Ishikawa (cell line): ENCODE data around the gene PEPD.

ENCODE experiments used
- CREB1 ChIP-seq: IDR thresholded peaks from 2 replicates; pipeline ENCODE4 v1.6.1; 2012; ENCODE audit warnings: low read depth
- EP300 ChIP-seq: IDR thresholded peaks from 2 replicates; pipeline ENCODE4 v1.6.1; 2012; ENCODE audit warnings: borderline replicate concordance
- RAD21 ChIP-seq: IDR thresholded peaks from 2 replicates; pipeline ENCODE4 v1.6.1; 2012; ENCODE audit warnings: low read depth
- TCF12 ChIP-seq: IDR thresholded peaks from 2 replicates; pipeline ENCODE4 v1.6.1; 2012; ENCODE audit warnings: low read depth
- TEAD4 ChIP-seq: IDR thresholded peaks from 2 replicates; pipeline ENCODE4 v1.6.1; 2012
- ZBTB7A ChIP-seq: IDR thresholded peaks from 2 replicates; pipeline ENCODE4 v1.6.1; 2012; ENCODE audit warnings: low read depth

DNA sequence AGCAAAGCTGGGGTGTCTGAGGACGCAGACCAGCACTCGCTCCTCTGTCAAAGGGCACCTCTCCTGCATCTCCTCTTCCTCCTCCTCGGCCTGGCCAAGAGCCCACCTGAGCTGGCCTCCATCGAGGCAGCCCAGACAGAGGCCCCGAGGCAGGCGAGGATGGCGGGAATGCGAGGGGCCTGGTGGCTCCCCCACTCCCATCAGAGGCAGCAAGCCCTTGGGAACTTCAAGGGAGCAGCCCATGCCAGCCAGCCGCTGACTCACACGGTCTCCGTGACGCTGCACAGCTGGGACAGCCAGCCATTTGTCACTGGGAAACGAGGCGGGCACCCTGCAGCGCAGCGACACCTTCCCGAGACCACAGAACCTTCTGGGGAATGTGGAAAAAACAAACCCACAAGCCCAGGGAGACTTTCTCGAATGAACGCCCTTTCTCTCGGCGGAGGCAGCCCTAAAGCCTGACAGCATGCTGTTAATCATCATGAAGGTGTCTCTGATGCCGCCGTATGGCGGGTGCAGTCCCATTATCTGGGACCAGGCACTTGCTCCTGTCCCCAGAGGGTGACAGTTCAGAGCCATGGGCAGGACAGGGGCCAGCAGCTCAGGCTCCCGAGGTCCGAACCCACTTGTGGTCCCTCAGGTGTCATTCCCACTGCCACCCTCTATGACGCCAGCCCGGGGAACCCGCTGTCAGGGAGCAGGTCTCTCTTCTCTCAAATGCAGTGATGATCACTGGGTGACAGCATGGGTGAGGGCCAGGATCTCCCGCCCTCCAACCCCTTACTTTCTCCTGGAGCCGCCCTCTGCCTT is 53.0 kb downstream of the PEPD start:
- TF ChIP-seq EP300 = no peak
- TF ChIP-seq ZBTB7A = no peak
- no peak for TF ChIP-seq TEAD4
- no peak for TF ChIP-seq RAD21
- no peak for TF ChIP-seq CREB1
- TF ChIP-seq TCF12 = no peak
